ENCODE measurements around the gene MCC. TPM values are rescaled to one million over a fixed set of nuclear protein-coding genes. Genes with fewer than 3 reads are reported as not detected.

MCC gene
- total RNA-seq, 1 experiment from 2014 or later: 7.6 TPM

GRCh38 chr5:113162770-113163169, 325.5 kb downstream of the MCC start:
- Mint-ChIP-seq H3K27me3 (ENCODE audit: low read depth) (no peaks in the 10 kb centered on the region), H3K27ac (peak overlapping the region; percentile 18 to 49 (median 41); a peak in 3 of 7 replicates), H3K9me3 (no peaks in the 10 kb centered on the region), H3K4me3 (no peak overlapping the region), H3K4me1 (peaks cover 42 to 46% of the 10 kb centered on the region in 2 experiments), H3K36me3 (ENCODE audit: insufficient read depth in 1 of 3, low read depth in 3 of 3) (no peaks in the 10 kb centered on the region)
- Histone ChIP-seq H3K56ac (ENCODE audit: insufficient read length, low read depth, low read length) (no peak overlapping the region), H3K9me3 (ENCODE audit: control insufficient read depth, low read depth, low read length) (no peaks in the 10 kb centered on the region), H4K5ac (ENCODE audit: insufficient read length, low read depth, low read length) (no peak overlapping the region), H2AK5ac (ENCODE audit: insufficient read length, low read length) (no peak overlapping the region), H3K4ac (ENCODE audit: low read depth, low read length) (no peak overlapping the region), H3K9ac (ENCODE audit: extremely low read depth, insufficient read length, low read length) (no peak overlapping the region), H4K91ac (ENCODE audit: insufficient read length, low read depth, low read length) (no peak overlapping the region), H3K23me2 (ENCODE audit: insufficient read length, low read depth, low read length, poor library complexity, severe bottlenecking) (no peaks in the 10 kb centered on the region), H3K27ac (ENCODE audit: insufficient read length, low read depth, low read length) (no peak overlapping the region), H3K23ac (ENCODE audit: insufficient read length, low read depth, low read length) (no peak overlapping the region), H4K8ac (replicated peaks; ENCODE audit: insufficient read length, low read depth, low read length) (no peak overlapping the region), H3K18ac (ENCODE audit: insufficient read length, low read depth, low read length) (no peak overlapping the region), H4K20me1 (ENCODE audit: control insufficient read depth, insufficient read depth, insufficient read length) (no peaks in the 10 kb centered on the region), H2BK20ac (ENCODE audit: low read depth, low read length, poor library complexity, severe bottlenecking) (no peak overlapping the region), H3K4me1 (ENCODE audit: insufficient read depth, low read length) (peaks cover 3% of the 10 kb centered on the region; the same call in 1 of the 2 replicates), H3K4me2 (ENCODE audit: insufficient read depth, insufficient read length, low read length) (no peak overlapping the region), H3T11ph (ENCODE audit: low read length) (no peak overlapping the region), H2BK15ac (ENCODE audit: low read depth, low read length) (no peak overlapping the region), H2BK120ac (ENCODE audit: low read depth, low read length, poor library complexity, severe bottlenecking) (no peak overlapping the region), H2BK5ac (ENCODE audit: insufficient read length, low read length) (no peak overlapping the region), H3K27me3 (ENCODE audit: insufficient read depth, low read length) (no peaks in the 10 kb centered on the region), H2AFZ (ENCODE audit: low read length) (no peak overlapping the region), H3K79me1 (ENCODE audit: insufficient read depth, low read depth, low read length, poor library complexity, severe bottlenecking) (no peaks in the 10 kb centered on the region), H3K14ac (ENCODE audit: insufficient read depth, low read length) (no peak overlapping the region), H2BK12ac (ENCODE audit: insufficient read length, low read depth, low read length) (no peak overlapping the region), H3K79me2 (ENCODE audit: insufficient read depth, low read length) (no peaks in the 10 kb centered on the region; the same call in 1 of the 2 replicates)
- DNase-seq: no peak
- WGBS (ENCODE audit: extremely low coverage, insufficient read length, low lambda C conversion rate): no CpG with 5 or more reads among the region's 3 CpGs
- TF ChIP-seq CTCF (conservative IDR thresholded peaks at IDR 0.05): no peak

Data from H9 (cell line).